Hepatocyte (in vitro differentiated cells): ENCODE results near the gene TPD52L2.

Source experiments
- EZH2phosphoT487 ChIP-seq: fragments of 200-600 bp; sonication (generic); IDR thresholded peaks from one replicate; pipeline ENCODE4 v1.6.1; 2018; ENCODE audit warnings: antibody characterized with exemption, mild to moderate bottlenecking, low read depth, moderate library complexity; ENCODE audit not compliant: unreplicated experiment, severe bottlenecking
- TF ChIP-seq, protein P1 (sequence below): fragments of 200-600 bp; sonication (generic); IDR thresholded peaks from 2 replicates; pipeline ENCODE4 v1.5.1; 2016; ENCODE audit warnings: antibody characterized with exemption, mild to moderate bottlenecking; ENCODE audit not compliant: poor library complexity

DNA sequence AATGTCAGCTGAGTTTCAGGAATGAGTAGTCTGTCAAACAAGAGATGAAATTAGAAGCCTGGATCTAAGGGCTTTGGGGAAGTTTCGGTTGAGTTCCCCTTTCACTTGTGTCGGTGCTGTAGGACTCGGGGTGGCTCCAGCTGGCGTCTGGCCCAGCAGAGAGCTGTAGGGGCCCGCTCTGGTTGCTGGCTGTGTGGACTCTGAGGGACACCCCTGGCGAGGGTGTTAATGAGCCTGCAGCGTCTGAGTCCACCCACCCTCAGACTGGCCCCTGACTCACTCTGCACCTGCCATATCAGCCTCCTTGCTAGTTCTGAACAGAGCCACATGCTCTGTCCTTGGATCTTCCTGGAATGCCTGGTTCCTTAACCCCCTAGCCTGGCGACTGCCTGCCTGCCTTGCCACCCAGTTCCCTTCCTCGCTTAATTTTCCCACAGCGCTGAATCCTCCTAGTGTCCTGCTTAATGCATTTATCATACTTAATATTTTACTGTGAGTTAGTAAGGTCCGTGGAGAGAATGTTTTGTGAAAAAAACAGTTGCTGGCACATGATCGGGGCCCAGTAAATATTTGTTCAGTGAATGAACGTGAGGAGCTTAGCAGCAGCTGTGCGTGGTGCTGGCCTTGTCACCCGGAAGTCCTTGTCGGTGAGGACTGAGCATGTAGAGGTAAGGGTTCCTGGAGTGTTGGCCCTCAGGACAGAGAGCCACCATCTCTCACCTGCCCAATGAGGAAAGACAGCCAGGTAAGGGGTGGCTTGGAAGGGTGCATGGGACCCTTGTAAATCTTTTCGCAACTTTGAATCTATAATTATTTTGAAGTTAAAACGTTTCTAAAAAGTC is 31.4 kb downstream of the TPD52L2 start:
- TF ChIP-seq, protein P1, sequence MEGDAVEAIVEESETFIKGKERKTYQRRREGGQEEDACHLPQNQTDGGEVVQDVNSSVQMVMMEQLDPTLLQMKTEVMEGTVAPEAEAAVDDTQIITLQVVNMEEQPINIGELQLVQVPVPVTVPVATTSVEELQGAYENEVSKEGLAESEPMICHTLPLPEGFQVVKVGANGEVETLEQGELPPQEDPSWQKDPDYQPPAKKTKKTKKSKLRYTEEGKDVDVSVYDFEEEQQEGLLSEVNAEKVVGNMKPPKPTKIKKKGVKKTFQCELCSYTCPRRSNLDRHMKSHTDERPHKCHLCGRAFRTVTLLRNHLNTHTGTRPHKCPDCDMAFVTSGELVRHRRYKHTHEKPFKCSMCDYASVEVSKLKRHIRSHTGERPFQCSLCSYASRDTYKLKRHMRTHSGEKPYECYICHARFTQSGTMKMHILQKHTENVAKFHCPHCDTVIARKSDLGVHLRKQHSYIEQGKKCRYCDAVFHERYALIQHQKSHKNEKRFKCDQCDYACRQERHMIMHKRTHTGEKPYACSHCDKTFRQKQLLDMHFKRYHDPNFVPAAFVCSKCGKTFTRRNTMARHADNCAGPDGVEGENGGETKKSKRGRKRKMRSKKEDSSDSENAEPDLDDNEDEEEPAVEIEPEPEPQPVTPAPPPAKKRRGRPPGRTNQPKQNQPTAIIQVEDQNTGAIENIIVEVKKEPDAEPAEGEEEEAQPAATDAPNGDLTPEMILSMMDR = no peak
- TF ChIP-seq EZH2phosphoT487 = no peak
